ENCODE results near the gene MYO18A.

Gene MYO18A

GRCh38 chr17:29215174-29215573 is 35.0 kb upstream of the MYO18A start:
- Histone ChIP-seq H3K27ac (replicated peaks) (no peak overlapping the region), H3K4me3 (replicated peaks; ENCODE audit: insufficient read depth, low read length) (no peak overlapping the region), H3K27me3 (ENCODE audit: insufficient read depth, poor library complexity, severe bottlenecking) (no peaks in the 10 kb centered on the region)
- DNase-seq (ENCODE audit: low read depth in 1 of 2, low spot score in 1 of 2): no peak
- TF ChIP-seq GABPA (IDR thresholded peaks at IDR 0.05; ENCODE audit: low read depth) (no peak), SPI1 (IDR thresholded peaks at IDR 0.05; ENCODE audit: borderline replicate concordance, low read depth) (no peak), REST (IDR thresholded peaks at IDR 0.05; ENCODE audit: insufficient replicate concordance, low read depth) (no peak), POLR2AphosphoS5 (IDR thresholded peaks at IDR 0.05; ENCODE audit: low read depth) (no peak), CTCF (IDR thresholded peaks at IDR 0.05; ENCODE audit: insufficient read depth, low read length) (no peak)

DNA sequence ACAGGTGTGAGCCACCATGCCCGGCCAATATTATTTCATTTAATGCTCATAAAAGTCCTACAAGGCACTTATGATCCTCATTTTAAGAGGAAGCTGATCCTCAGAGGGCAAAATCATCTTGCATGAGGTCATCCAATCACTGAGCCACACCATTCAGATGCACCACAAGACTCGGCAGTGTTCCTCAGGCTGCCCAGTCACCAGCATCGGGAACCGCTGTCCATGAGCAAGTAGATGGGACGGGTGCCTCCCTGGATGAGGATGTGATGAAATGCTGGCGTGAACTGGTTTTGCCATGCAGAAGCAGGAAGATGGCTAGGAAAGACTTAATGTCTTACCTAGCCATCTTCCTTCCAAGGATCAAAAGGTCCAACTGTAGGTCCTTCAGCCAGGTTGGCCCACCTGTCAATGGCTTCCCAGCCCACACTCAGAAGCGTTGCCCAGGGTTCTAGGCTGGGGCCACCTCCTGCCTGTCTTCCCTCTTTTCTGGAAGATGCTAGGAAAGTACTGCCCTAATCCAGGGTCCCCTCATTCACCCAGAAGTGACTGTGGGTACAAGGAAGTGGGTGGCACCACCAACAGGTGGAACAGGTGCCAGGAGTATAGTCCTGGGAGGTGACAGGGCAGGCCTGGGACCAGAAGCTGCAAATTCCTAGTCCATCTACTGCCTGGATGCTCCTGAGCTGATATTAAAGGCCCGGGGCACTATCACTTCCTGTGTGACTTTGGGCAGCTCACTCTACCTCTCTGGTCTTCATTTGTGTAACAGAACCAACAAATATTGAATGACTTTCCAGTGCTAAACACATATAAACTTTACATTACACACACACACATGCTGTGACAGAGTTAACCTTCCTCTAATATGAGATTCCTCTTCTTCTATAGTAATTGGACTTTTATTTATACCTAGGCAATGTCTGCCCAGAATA is 34.3 kb upstream of the MYO18A start:
- Histone ChIP-seq H3K27ac (replicated peaks) (no peak overlapping the region), H3K27me3 (ENCODE audit: insufficient read depth, poor library complexity, severe bottlenecking) (no peaks in the 10 kb centered on the region), H3K4me3 (replicated peaks; ENCODE audit: insufficient read depth, low read length) (no peak overlapping the region)
- TF ChIP-seq SPI1 (IDR thresholded peaks at IDR 0.05; ENCODE audit: borderline replicate concordance, low read depth): no peak
- TF ChIP-seq REST (IDR thresholded peaks at IDR 0.05; ENCODE audit: insufficient replicate concordance, low read depth): no peak
- no peak for TF ChIP-seq CTCF (IDR thresholded peaks at IDR 0.05; ENCODE audit: insufficient read depth, low read length)
- TF ChIP-seq GABPA (IDR thresholded peaks at IDR 0.05; ENCODE audit: low read depth): no peak
- no peak for TF ChIP-seq POLR2AphosphoS5 (IDR thresholded peaks at IDR 0.05; ENCODE audit: low read depth)
- peak; percentile 20 to 38 for DNase-seq (ENCODE audit: low read depth in 1 of 2, low spot score in 1 of 2)

DNA sequence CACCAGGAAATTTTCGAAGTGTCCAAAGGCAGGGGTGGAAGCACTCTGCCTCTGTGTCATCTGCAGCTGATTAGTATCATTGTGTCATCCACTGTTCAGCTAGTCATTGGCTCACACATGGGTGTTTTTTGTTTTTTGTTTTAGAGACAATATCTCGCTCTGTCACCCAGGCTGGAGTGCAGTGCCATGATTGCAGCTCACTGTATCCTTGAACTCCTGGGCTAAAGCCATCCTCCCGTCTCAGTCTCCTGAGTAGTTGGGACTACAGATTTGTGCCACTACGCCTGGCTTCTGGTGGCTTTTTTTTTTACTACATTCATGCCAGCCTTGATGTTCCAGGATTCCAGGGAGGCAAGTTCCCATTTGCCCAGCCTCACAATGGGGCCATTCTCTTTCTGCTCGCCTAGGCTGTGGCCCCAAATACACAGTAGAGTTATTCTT is 32.5 kb upstream of the MYO18A start:
- no peak for DNase-seq (ENCODE audit: low read depth in 1 of 2, low spot score in 1 of 2)
- TF ChIP-seq GABPA (IDR thresholded peaks at IDR 0.05; ENCODE audit: low read depth) (no peak), POLR2AphosphoS5 (IDR thresholded peaks at IDR 0.05; ENCODE audit: low read depth) (no peak), REST (IDR thresholded peaks at IDR 0.05; ENCODE audit: insufficient replicate concordance, low read depth) (no peak), CTCF (IDR thresholded peaks at IDR 0.05; ENCODE audit: insufficient read depth, low read length) (no peak), SPI1 (IDR thresholded peaks at IDR 0.05; ENCODE audit: borderline replicate concordance, low read depth) (no peak)

More for the DNA sequence above, 32.5 kb upstream of the MYO18A start:
- Histone ChIP-seq H3K27me3 (ENCODE audit: insufficient read depth, poor library complexity, severe bottlenecking) (no peaks in the 10 kb centered on the region), H3K4me3 (replicated peaks; ENCODE audit: insufficient read depth, low read length) (no peak overlapping the region), H3K27ac (replicated peaks) (no peak overlapping the region)
